Fibroblast of peridontal ligament (primary cell): Measurements from ENCODE around the gene HERC2.
"Not testable (repeated sequence)": the region's sequence is repeated elsewhere in the genome, so short reads cannot be mapped to it uniquely, and the experiment has no call there.

ENCODE experiments used
- DNase-seq: peaks from one replicate; pipeline ENCODE4 v3.0.0-alpha.2; 2010; ENCODE audit errors: extremely low read depth

The HERC2 gene

DNA sequence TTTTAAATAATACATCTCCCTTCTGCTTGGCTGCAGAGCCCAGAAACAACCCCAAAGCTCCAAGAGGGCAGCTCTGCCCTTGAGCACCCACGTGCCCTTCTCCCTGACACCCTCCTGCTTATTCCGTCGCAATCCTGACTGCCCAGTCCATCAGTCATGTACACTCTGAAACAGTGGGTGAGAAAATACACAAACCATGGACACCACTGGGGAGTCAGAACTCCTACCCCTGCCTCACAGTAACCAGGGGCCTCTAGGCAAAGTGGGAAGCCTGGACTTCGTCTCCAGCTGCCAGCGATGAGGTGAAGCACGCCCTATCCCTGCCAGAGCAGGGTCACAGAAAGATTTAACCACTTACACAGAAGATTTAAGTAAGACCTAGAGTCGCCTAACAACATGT is 40.1 kb downstream of the HERC2 start:
- DNase-seq = no peak

DNA sequence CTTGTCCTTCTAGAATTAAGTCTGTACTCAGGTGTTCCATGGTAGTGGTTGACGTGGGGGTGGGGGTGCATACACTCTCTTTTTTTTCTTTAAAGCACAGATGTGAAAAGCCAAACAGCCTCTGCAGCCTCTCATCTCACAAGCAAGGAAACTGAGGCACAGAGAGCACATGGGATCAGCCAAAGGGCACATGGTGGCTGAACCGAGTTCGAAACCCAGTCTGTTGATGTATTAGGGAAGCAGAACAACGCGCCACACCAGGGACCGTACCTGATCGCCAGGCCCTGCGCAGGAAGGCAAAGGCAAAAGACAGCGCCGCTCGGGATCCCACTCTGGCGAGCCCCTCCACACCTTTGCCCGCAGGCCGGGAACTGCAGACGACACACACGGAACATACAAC is 47.3 kb downstream of the HERC2 start:
- no peak for DNase-seq

DNA sequence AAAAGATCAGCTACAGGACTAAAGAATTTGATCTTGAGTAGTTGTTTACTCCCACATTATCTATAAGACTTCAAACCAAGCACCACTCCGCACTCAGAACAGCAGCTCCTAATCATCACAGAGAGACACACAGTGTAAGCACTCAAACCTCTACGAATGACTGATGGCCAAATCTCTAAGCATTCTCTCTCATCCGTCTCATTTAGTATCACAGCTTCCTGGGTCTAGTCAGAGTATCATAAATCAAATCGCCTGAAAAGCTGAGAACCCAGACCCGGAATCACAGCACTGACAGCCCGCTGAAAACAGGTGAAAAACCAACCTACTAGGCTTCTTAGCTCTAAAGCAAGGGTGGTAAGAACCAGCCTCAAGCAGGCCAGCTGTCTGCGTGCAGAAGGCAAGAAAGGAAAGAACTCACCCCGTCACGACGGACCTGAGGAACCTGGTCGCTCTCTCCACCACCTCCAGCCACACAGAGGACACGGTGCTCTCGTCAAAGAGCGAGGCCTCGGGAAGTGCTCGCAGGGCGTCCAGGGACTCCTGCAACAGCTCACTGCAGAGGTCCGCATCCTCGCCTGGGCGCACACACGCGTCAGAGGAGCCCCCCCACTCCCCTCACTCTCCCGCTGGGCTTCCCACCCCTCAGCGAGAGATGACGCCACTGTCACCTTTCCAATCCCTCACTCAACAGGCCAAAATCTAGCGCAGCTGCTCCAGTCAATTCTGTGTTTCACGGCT is 47.9 kb downstream of the HERC2 start:
- DNase-seq = no peak

DNA sequence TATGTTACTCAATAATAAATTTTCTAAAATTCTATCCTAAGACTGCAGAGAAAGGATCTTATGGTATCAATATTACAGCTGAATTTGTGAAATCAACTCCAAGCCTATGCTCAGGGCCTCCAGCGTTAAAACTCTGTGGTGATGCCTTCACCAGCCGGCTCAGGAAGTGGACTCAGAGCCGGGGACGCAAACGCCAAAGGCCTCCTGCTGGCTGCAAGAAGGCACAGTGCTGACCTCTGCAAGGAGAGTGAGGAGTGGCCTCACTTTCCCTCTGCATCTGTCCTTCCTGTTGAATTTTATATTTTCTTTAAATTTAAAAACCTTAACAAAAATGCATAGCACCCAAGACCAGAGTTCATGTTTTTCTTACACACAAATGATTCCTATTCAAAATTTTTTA is 48.5 kb downstream of the HERC2 start:
- DNase-seq = peak; percentile 4

DNA sequence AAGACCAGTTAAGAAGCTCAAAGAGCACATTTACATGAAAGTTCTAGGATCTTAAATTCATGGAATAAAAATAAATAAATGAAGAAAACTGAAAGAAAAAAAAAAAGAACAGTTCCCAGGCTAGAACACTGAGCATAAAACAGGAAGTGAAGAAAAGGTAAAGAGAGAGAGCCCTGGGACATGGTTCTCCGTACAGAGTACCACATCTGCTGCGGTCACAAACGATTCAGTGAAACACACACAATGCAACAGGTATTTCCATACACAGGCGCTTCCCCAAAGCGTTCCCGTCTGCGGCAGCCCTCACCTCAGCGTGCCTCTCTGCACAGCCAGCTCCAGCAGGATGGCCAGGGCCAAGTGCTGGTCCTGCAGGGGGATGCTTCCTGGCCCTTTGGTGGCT is 49.4 kb downstream of the HERC2 start:
- no peak for DNase-seq

DNA sequence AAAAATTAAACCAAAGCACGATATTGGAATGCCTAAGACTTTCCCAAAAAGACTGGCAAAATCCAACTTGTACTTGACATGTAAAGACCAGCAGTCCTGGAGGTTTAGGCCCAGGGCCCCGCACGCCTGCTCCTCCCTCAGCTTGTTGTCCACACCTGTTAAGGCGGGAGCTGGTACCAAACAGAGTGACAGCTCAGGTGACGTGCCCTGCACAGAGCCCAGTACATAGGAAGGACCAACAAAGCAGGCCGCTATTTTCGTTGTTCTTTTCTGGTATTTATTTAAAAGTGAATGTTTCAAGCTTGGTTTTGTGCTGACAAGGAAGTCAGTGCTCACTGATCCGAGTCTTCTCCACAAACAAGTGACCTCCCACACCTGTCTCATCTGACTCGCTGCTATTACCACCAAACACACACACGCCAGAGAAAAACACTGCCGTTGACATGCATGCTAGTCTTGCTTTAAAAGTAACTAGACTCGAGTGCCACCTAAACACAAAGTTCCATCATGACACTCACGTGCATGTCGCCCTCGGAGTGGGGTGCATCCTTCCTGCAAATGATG is 50.2 kb downstream of the HERC2 start:
- no peak for DNase-seq

DNA sequence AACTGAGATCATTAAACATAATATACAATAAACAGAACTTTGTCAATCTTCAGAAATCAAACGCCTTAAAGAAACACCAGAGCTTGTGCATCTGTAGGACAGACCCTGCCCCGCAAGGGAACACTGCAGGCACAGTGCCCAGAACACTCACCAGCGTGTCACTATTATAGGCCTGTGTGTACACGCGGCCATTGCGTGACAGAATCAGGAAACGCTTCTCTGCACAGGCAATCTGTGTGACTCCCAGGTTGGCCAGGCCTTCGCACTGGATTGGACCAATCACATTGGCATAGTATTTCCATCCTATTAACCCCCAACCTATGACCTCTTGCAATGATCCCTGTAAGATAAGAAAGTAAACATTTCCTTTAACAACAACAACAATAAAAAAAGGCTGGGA is 52.9 kb downstream of the HERC2 start:
- DNase-seq = no peak

DNA sequence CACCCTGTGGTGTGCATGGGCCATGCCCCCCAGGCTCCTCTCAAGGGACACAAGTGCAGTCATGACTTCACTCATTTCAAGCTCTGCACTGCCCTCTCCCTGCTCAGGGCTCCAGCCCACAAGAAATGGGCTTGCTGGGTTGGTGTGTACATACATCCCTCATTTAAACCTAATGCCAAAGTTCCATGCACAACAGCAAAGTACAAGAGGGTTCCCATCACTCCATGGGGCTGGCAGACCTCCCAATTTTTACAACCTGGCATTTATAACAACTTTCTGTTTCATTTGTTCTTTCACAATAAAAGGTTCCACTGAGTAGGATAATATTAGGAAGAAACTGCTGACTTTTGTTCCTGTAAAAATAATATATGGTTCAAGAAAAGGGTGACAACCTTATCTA is 54.3 kb downstream of the HERC2 start:
- DNase-seq = no peak

DNA sequence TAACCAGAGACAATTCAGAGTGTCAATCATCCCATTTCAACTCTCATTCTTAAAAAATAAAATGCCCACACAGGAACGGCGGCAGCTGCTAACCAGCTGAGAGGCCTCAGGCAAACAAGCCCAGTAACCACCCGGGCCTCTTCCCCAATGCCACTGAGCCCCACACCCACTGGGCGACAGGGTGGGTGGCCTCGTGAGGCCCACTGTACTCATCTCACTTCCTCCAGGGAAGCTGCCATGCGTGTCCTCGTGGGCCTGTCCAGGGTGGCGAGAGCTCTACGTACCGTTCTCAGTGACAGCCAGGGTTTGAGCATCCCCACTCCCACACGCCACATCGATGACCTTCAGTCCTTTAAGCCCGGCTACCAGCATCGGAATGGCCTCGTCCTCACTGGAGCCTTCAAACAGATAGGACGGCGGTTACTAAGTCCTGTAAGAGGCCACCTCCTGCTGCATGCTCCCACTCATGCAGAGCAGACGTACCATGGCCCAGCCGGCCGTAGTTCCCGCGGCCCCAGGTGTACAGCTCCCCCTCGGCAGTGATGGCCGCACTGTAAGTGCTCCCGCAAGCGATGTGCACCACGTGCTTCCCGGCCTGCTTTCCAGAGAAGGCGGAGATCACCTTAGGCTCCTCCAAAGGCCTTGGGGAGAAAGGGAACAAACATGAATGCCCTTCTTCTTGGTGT is 56.5 kb downstream of the HERC2 start:
- no peak for DNase-seq

DNA sequence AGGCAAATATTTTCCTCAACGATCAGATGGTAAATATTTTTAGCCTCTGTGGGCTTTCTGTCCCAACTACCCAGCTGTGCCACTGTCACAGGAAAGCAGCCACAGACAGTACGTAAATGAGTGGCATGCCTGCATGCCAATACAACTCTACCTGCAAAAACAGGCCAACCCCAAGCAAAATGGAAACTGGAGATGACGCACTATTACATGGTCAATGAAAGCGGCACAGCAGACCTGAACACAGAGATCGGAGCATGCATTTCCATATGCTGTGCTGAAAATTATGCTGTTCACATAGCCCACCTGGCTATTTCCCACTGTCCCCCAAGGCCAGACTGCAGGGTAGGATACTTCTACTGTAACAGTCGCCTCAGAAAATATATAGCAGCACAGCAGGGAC is 57.8 kb downstream of the HERC2 start:
- no peak for DNase-seq

DNA sequence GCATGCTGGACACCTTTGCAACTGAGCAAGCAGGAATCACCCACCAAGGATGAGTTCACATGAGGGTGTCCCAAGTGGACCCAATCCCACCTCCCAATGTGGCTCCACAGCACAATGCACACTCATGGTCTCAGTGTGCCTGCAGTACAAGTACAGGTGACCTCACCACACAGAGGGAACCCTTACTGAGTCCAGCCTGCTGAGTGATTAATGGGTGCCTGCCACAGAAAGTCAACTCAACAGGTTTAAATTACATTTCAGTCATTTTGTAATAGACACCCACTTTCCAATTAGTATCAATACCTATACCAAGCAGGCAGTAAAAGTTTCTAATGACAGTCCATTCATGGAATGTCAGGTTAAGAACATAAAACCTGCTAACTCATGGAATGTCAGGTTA is 59.5 kb downstream of the HERC2 start:
- DNase-seq = no peak

DNA sequence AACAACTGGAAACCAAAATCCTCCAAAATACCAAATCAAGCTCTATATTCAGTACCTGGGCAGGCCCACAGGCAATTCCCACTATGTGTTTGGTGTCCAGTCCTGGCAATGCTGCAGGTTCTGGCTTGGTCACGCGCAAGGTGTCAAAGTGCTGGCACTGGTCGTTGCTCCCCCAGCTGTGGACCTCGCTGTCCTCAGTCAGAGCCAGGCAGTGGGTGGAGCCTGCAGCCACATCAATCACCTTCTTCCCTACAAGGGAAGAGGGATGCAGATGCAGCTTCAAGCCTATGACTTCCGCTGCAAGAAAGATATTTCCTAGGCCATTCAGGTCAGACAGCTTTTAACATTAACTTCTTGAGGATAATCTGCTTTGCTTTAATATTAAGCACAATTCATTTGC is 61.3 kb downstream of the HERC2 start:
- no peak for DNase-seq

DNA sequence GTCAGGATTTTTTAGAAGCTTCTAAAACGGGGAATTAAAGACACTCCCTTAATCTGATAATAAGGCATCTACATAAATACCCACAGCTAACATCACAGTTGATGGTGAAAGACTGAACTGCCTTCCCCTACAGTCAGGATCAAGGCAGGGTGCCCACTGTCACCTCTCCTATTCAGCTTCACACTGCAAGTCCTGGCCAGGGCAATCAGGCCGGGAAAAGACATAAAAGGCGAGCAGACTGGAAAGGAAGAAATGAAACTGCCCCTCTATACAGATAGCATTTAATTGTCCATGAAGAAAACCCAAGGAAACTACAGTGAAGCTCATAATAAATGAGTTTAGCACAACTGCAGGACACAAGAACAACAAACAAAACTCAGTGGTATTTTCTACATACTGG is 61.7 kb downstream of the HERC2 start:
- DNase-seq = no peak

DNA sequence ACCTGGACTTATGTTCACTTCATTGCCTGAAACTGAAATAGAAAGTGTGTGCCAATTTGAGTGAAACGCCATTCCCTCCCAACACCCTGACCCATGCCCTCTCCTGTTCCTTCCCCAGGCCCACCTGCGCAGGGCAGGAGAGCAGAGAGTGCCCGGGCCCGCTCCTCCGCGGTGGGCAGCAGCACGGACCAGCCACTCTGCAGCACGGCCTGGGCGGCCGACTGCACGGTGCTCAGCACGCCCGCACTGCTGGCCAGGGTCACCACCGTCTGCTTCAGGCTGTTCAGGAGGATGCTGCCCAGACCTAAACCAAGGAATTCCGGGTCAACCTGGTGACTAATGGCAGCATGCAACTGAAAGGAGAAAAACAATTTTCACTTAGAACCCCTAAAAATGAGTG is 66.0 kb downstream of the HERC2 start:
- no peak for DNase-seq

DNA sequence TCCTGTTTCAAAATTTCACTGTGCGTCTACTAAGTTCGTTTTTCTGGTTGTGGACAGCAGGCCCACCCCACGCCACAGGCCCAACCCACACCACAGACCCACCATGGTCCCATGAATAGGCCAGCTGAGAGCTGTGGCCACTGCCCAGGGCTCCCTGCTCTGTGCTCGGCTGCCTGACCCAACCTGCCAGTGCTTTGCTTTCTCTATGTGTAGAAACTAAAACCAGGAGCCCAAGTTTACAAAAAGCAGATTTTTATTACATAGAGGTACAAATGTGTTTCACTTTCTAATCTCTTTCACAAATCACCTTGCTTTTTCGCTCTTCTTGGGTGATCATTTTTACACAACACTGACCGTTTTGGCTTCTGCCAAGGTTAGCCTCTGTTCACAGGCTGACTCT is 69.1 kb downstream of the HERC2 start:
- DNase-seq = no peak

DNA sequence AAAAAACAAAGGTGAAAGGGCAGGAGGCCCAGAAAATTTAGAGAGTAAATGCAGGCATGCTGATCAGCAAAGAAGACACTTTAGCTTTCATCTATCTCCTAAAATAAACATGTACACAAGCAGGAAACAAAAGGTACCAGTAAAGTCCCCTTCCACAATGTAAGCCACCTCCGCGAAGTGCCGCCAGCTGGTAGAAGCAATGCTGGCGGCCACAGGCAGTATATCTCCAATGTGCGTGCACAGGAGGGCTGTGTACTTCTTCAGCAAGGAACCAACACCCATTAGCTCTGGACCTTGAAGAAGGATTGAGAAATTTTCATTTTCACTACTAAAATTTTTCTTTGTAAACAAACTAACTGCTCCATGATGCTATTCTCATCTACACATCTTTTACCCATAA is 75.4 kb downstream of the HERC2 start:
- no peak for DNase-seq

DNA sequence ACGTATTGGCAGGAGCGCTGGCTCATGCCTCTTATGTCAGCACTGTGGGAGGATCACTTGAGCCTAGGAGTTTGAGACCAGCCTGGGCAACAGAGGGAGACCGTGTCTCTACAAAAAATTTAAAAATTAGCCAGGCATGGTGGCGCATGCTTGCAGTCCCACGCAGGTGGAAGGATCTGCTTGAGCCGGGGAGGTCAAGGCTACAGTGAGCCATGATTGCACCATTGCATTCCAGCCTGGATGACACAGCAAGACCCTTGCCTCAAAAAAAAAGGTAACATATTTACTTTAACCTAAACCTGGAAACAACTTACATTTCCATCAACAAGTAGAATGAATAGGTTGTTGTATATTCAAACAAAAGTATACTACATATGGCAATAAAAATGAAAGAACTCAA is 78.1 kb downstream of the HERC2 start:
- no peak for DNase-seq

DNA sequence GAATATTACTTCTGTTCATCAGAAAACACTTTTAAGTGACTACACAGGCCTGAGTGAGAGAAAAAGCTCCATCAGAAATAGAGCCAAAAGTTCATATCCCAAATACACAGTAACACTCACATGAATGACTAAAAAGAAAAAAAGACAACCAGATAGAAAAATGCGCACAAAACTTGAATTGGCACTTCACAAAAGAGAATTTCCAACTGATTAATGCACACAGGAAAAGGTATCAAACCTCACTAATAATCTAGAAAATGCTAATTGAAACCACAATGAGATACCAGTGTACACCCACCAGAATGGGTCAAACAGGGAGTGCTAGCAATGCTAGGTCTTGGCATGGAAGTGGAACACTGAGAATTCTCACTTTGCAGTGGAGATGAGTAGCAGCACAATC is 78.6 kb downstream of the HERC2 start:
- no peak for DNase-seq

DNA sequence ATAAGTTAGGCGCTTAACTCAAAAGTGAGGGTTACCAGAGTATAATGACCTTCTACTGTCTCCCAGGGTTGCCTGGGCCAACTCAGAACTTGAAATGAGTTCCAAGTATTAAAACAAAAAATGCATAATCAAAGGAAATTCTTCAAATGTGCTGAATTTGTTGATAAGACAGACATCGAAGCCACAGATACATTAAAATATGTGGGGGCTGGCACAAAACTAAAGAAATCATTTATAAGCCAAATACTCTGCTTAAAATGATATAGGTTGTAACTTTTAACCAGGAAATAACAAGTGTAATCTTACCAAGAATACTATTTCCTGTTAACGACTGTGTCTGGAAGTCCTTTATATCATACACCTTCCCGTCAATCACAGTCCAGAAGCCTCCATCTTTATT is 83.7 kb downstream of the HERC2 start:
- DNase-seq = not testable (repeated sequence)

DNA sequence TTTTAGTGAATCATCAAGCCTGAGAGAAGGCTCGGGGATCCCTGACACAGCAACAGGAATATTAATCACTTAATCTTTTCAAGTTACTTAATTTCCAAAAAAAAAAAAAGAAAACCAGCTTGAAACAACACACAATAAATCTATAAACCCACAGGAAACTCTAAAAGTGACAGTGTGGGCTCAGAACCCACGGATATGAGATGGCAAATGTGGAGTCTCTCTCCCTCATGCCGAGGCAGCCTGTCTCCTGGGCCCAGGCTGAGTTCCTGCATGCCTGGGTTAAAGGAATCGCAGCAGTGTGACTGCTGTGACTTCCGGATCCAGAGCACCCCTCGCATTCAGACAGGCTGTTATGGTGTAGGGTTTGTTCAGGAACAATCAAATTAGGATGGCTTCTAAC is 90.2 kb downstream of the HERC2 start:
- DNase-seq = not testable (repeated sequence)

DNA sequence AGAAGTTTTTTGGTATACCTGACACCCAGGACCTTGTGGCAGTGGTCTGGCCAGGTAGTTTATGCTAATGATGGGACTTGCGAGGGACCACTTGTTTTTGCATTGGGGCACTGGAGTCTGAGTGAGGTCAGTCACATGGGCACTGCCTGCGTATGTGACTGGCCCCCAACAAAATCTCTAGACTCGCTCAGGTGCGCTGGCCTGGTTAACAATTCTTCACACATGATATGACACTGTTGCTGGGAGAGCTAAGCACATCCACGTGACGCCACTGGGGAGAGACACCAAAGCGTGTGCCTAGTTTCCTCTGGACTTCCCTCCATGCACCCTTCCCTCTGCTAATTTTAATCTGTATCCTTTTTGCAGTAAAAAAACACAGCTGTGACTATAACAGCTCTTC is 90.6 kb downstream of the HERC2 start:
- DNase-seq = not testable (repeated sequence)

DNA sequence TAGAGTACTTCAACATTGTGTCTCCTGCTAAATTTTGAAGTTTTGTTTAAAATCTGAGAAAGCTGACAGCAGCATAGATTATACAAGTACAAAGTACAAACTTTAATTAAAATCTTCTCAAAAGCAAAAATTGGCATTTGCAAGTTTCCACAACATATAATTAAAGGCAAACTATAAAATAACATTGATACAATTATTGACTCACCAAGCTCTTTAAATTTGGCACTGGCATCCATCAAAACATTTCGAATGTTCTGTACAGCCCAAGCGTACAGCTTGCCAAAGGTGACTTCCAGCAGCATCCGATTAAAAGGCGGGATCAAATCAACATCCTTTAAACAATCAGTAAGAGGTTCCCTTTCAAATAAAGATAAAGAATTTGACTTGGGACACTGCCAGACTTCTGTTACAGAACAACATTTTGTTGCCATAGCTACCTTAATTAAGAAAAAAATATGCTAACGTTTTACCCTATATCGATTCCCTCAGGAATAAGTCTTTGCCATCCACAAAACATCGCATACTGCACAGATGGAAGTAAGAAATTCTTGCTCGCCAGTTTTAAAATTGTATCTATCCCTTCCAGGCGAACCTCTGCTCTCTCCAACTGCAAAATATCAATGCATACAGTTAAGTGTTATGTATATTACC is 92.9 kb downstream of the HERC2 start:
- DNase-seq = peak; percentile 8

DNA sequence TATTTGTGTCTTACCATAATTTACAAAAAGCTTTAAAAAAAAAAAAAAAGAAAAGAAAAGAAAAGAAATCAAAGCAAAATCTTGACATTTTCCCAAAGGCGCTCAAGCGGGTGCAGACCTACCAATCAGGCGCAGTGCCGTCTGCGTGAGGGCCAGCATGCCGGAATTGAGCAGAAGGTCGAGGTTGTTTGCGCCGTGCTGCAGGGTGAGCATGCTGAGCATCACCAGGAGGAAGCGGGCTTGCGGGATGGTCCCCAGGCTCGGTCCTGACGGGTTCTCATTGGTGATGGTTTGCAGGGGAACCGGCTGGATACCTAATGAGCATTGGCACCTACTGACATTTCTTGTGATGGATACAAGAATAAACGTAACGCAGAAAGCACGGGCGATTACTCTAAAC is 93.9 kb downstream of the HERC2 start:
- DNase-seq = no peak
